Activated CD4-positive, alpha-beta T cell treated with anti-CD3 and anti-CD28 coated beads, Interleukin-2, amount 10 ng/mL, durations not matched to agents 7 days and 5 days (primary cell): ENCODE data around the gene PODNL1. TPM values are rescaled to one million over a fixed set of nuclear protein-coding genes. Genes with fewer than 3 reads are reported as not detected.
"Not testable (repeated sequence)": the region's sequence is repeated elsewhere in the genome, so short reads cannot be mapped to it uniquely, and the experiment has no call there.

Experiments
- CTCF ChIA-PET: fragments of 350-600 bp; sonication (Branson Sonifier 250); formaldehyde crosslinking; loops from one replicate; lab custom pipeline; 2021; ENCODE audit warnings: antibody characterized with exemption; lab: Charles Lee
- POLR2A ChIA-PET: fragments of 350-600 bp; sonication (Branson Sonifier 250); formaldehyde crosslinking; loops from one replicate; lab custom pipeline; 2021; ENCODE audit warnings: antibody characterized with exemption; lab: Charles Lee
- DNase-seq: peaks from one replicate; pipeline ENCODE4 v3.0.0-alpha.2; 2020
- H3K27ac Mint-ChIP-seq: one replicate; pipeline ENCODE4 v1.8.0; 2021; ENCODE audit warnings: mild to moderate bottlenecking, moderate library complexity, mixed read lengths
- H3K27me3 Mint-ChIP-seq: one replicate; pipeline ENCODE4 v1.8.0; 2021; ENCODE audit warnings: mixed read lengths
- H3K36me3 Mint-ChIP-seq: one replicate; pipeline ENCODE4 v1.8.0; 2021; ENCODE audit warnings: low read depth, mixed read lengths
- H3K4me1 Mint-ChIP-seq: one replicate; pipeline ENCODE4 v1.8.0; 2021; ENCODE audit warnings: mixed read lengths
- H3K4me3 Mint-ChIP-seq: one replicate; pipeline ENCODE4 v1.8.0; 2021; ENCODE audit warnings: mild to moderate bottlenecking, moderate library complexity, mixed read lengths
- H3K9me3 Mint-ChIP-seq: one replicate; pipeline ENCODE4 v1.8.0; 2021; ENCODE audit warnings: mixed read lengths
- total RNA-seq, 2 experiments: library from RNA; stranded (reverse); gene quantifications; one replicate each; pipeline ENCODE4 v1.2.3, GENCODE V29; 2021

The PODNL1 gene
- total RNA-seq, 2 experiments from 2014 or later: 0.17 to 0.58 TPM

DNA sequence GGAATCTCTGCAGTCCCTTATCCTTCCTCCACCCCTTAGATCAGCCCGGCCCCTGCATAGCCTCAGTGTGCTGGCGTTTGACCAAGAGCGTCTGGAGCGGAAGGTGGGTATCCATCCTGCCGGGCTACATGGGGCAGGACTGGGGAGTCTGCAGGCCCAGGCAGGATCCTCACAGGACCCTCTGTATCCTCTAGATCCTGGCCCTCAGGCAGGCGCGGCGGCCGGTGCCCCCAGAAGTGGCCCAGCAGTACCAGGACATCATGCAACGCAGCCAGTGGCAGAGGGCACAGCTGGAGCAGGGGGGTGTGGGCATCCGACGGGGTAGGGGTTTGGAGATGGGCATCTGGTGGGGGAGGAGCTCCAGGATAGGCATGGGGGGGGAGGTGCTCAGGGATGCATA lies 8.9 kb downstream of the PODNL1 start:
- no peaks in the 10 kb centered on the region for H3K4me1 Mint-ChIP-seq
- ChIA-PET POLR2A (no interaction called here), CTCF (no interaction called here)
- no peaks in the 10 kb centered on the region for H3K9me3 Mint-ChIP-seq
- H3K27me3 Mint-ChIP-seq: no peaks in the 10 kb centered on the region
- H3K36me3 Mint-ChIP-seq: peaks cover 20% of the 10 kb centered on the region
- no peak overlapping the region for H3K27ac Mint-ChIP-seq
- no peak for DNase-seq
- no peak overlapping the region for H3K4me3 Mint-ChIP-seq

DNA sequence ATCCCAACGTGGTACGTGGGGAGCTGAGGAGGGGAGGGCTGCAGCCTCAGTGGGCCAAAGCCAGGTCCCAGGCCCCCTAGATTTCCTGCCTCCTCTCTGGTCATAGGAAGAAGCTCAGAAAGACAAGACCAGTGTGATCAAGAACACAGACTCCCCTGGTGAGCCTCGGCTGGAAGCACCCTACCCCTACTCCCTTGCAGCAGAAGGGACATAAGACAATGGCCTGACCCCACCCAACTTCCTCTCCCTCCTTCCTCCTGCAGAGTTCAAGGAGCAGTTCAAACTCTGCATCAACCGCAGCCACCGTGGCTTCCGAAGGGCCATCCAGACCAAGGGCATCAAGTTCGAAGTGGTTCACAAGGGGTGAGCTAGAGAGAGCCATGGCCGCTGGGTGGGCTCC lies 11.5 kb downstream of the PODNL1 start:
- Mint-ChIP-seq H3K27me3 (no peaks in the 10 kb centered on the region), H3K36me3 (peaks cover 37% of the 10 kb centered on the region), H3K4me1 (no peaks in the 10 kb centered on the region), H3K27ac (no peak overlapping the region), H3K4me3 (no peak overlapping the region), H3K9me3 (no peaks in the 10 kb centered on the region)
- ChIA-PET POLR2A (no interaction called here), CTCF (interaction anchor here (0.5 to 1.9 kb wide), 3 partner anchors 65 to 660 kb away, joined by 3 to 4 read pairs (median 3); partner anchors contain the start of gene MISP3)
- DNase-seq: no peak

DNA sequence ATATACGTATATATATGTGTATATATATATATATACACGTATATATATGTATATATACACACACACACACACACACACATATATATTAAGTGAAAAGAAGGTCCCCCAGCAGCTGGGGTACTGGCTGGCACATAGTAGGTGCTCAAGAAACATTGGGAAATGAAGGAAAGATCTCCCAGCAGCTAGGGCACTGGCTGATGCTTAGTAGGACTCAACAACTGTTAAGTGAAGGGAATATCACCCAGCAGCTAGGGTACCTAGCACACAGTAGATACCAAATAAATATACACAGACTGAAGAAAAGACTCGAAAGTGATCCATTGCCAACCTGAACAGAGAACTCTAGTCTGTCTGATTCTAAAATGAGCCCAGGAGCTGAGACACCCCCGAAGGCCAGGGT lies 12.2 kb downstream of the PODNL1 start:
- Mint-ChIP-seq H3K9me3 (peaks cover 3% of the 10 kb centered on the region), H3K4me1 (peaks cover 3% of the 10 kb centered on the region), H3K27ac (no peak overlapping the region), H3K36me3 (peaks cover 44% of the 10 kb centered on the region), H3K27me3 (no peaks in the 10 kb centered on the region), H3K4me3 (no peak overlapping the region)
- POLR2A ChIA-PET: no interaction called here
- no peak for DNase-seq
- CTCF ChIA-PET: interaction anchor here (0.5 to 1.9 kb wide), 3 partner anchors 64 to 660 kb away, joined by 3 to 4 read pairs (median 3); partner anchors contain the start of gene MISP3

DNA sequence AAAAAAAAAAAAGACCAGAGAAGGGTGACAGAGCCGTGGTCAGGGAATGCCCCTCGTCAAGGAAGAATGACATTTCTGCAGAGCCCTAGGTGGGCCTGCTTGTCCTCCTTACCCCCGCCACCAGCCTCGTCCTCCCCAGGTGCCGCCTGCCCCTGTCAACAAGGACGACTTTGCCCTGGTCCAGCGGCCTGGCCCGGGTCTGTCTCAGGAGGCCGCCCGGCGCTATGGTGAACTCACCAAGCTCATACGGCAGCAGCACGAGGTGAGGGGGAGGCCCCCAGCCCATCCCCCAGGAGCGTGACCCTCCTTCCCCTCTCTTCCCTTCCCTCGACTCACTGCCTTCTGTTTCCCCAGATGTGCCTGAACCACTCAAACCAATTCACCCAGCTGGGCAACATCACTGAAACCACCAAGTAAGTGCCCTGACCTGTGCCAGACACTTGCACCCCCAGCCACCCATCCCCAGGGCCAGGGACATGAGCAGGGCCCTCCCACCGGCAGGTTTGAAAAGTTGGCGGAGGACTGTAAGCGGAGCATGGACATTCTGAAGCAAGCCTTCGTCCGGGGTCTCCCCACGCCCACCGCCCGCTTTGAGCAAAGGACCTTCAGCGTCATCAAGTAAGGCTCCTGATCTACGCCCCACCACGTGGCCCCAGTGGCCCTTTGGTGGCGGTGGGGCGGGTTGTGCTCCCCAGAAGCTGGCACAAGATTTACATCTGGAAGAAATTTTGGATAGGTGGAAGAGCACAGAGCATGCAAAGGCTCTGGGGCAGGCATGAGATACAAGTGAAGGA lies 14.8 kb downstream of the PODNL1 start:
- ChIA-PET POLR2A (no interaction called here), CTCF (no interaction called here)
- Mint-ChIP-seq H3K27ac (no peak overlapping the region), H3K4me3 (no peak overlapping the region), H3K9me3 (peaks cover 6% of the 10 kb centered on the region), H3K4me1 (peaks cover 3% of the 10 kb centered on the region), H3K36me3 (peaks cover 56% of the 10 kb centered on the region), H3K27me3 (no peaks in the 10 kb centered on the region)
- DNase-seq: no peak

DNA sequence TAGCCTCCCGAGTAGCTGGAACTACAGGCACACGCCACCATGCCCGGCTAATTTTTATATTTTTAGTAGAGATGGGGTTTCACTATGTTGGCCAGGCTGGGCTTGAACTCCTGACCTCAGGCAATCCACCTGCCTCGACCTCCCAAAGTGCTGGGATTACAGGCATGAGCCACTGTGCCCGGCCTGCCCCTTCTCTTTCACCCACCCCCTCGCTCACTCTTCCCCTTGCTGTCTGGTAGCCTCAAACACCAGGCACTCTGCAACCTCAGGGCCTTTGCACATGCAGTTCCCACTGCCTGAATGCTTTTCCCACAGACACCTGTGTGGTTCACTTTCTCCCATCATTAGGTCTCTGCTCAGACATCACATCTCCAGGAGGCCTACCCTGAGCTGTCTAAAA lies 16.1 kb downstream of the PODNL1 start:
- H3K36me3 Mint-ChIP-seq: peaks cover 53% of the 10 kb centered on the region
- H3K4me3 Mint-ChIP-seq, DNase-seq, H3K4me1 Mint-ChIP-seq, H3K9me3 Mint-ChIP-seq, POLR2A ChIA-PET, H3K27ac Mint-ChIP-seq, H3K27me3 Mint-ChIP-seq: not testable (repeated sequence)
- CTCF ChIA-PET: interaction anchor here (1.3 to 1.9 kb wide), 2 partner anchors 16 to 214 kb away, joined by 4 to 5 read pairs; partner anchors contain the start of genes ASF1B and PODNL1

DNA sequence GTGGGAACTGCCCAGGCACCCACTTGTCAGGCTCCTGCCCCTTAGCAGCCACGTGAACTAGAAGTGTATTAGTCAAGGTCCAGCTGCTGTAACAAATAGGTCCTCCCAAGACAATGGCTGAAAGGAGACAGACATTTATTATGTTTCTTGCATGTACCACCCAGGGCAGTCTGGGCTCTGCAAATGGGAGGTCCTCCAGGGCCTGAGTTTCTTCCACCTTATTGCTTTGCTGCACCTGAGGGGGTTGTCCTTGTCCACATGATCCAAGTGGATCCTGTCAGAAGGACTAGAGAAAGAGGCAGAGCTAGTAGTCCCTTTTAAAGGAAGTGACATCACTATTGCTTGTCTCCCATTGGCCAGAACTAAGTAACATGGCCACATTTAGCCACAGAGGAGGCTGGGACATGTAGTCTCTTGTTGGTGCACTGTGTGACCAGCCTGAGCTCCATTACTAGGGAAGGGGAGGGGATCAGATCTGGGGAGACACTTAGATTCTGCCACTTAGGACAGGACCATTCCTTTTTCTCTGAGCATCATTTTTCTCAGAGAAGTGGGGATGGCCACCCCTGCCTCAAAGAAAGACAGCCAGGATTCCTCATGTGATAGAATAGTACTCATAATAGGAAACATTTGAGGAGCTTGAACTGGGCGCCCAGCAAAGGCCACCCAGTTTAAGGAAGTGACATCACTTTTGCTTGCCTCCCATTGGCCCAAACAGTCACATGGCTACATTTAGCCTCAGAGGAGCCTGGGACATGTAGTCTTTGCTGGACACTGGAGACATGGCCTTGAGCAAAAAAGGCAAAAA lies 17.1 kb downstream of the PODNL1 start:
- Mint-ChIP-seq H3K27ac (peak overlapping the region; percentile 58), H3K9me3 (peaks cover 6% of the 10 kb centered on the region), H3K27me3 (no peaks in the 10 kb centered on the region), H3K4me3 (no peak overlapping the region), H3K36me3 (peaks cover 45% of the 10 kb centered on the region), H3K4me1 (peaks cover 3% of the 10 kb centered on the region)
- DNase-seq: peak; percentile 38
- CTCF ChIA-PET: interaction anchor here (1.2 to 1.9 kb wide), 3 partner anchors 10 to 215 kb away, joined by 4 to 5 read pairs (median 4); partner anchors contain the start of genes ASF1B and PODNL1
- POLR2A ChIA-PET: no interaction called here

DNA sequence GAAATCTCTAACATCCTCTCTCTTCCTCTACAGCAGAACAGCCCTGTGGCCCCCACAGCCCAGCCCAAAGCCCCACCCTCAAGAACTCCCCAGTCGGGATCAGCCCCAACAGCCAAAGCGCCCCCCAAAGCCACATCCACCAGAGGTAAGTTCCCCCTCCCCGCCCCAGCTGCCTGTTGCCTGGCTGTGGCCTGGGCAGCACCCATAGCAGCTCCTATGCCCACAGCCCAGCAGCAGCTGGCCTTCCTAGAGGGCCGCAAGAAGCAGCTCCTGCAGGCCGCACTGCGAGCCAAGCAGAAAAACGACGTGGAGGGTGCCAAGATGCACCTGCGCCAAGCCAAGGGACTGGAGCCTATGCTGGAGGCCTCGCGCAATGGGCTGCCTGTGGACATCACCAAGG lies 17.7 kb downstream of the PODNL1 start:
- H3K4me3 Mint-ChIP-seq: no peak overlapping the region
- peaks cover 3% of the 10 kb centered on the region for H3K4me1 Mint-ChIP-seq
- peaks cover 6% of the 10 kb centered on the region for H3K9me3 Mint-ChIP-seq
- peaks cover 47% of the 10 kb centered on the region for H3K36me3 Mint-ChIP-seq
- ChIA-PET CTCF (interaction anchor here (0.7 to 1.9 kb wide), 3 partner anchors 10 to 216 kb away, joined by 4 to 5 read pairs (median 4); partner anchors contain the start of gene ASF1B), POLR2A (no interaction called here)
- no peaks in the 10 kb centered on the region for H3K27me3 Mint-ChIP-seq
- no peak overlapping the region for H3K27ac Mint-ChIP-seq
- no peak for DNase-seq

DNA sequence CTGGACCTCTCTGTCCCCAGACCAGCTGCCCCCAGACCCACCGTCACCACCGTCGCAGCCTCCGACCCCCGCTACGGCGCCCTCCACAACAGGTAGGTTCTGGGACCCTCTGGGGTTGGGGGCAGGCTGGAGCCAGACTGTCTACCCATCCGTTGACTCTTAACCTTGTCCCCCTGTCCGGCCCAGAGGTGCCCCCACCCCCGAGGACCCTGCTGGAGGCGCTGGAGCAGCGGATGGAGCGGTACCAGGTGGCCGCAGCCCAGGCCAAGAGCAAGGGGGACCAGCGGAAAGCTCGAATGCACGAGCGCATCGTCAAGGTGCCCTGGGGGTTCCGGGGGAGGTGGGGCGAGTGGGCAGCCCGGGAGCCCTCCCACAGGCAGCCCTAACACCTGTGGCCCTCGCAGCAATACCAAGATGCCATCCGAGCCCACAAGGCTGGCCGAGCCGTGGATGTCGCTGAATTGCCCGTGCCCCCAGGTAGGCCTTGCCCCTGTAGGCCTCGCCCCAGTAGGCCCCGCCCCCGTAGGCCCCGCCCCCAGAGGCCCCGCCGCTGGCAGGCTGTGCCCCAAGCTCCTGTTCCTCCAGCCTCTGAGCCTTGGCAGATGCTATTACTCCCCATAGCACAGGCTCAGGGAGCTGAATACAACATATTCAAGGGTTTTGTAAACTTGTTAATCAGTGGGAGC lies 19.3 kb downstream of the PODNL1 start:
- ChIA-PET CTCF (interaction anchor here (0.5 to 0.6 kb wide), 2 partner anchors 53 to 274 kb away, joined by 4 read pairs; no protein-coding TSS in a partner anchor), POLR2A (no interaction called here)
- peaks cover 47% of the 10 kb centered on the region for H3K36me3 Mint-ChIP-seq

DNA sequence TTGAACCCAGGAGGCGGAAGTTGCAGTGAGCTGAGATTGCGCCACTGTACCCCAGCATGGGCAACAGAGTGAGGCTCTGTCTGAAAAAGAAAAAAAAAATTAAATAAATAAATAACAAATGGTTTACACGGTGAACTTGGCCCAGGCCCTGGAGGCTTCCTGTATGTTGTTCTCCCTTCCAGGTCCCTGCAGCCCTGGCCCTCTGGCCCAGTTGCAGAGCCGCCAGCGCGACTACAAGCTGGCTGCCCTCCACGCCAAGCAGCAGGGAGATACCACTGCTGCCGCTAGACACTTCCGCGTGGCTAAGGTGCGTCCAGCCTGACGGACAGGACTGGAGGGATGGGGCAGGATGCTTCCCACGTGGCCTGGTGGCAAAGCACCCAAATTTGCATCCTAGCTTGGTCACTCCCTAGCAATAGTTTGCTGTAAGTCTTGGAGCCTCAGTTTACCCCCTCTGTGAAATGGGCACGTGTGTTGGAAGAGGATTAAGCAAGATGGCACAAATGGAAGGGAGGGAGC lies 20.3 kb downstream of the PODNL1 start:
- ChIA-PET CTCF (interaction anchor here (0.5 kb wide), 1 partner anchor 275 kb away, joined by 4 read pairs; no protein-coding TSS in a partner anchor), POLR2A (interaction anchor here (0.8 kb wide), 1 partner anchor 61 kb away, joined by 8 read pairs; no protein-coding TSS in a partner anchor)

More for the DNA sequence above, 19.3 kb downstream of the PODNL1 start:
- H3K4me3 Mint-ChIP-seq: no peak overlapping the region
- DNase-seq: no peak
- peaks cover 3% of the 10 kb centered on the region for H3K4me1 Mint-ChIP-seq
- H3K27ac Mint-ChIP-seq: no peak overlapping the region
- H3K27me3 Mint-ChIP-seq: no peaks in the 10 kb centered on the region
- H3K9me3 Mint-ChIP-seq: peaks cover 6% of the 10 kb centered on the region

DNA sequence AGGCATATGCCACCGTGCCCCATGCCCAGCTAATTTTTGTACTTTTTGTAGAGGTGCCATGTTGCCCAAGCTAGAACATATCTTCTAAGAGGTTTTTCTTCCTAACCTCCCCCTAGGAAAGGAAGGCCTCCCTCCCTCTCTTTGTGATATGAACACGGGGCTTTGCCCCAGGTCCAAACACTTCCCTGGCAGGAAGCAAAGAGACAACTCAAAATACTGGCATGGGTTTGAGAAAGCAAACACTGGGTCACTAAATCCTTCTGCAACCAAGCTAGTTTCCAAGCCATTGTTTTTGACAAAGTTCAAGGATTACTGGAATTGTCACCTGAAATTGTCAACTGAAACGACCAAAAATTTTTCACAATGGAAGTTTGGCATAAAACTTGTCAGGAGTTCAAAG lies 23.4 kb downstream of the PODNL1 start:
- H3K27ac Mint-ChIP-seq: no peak overlapping the region
- ChIA-PET CTCF (interaction anchor here (0.6 to 0.7 kb wide), 2 partner anchors 9 to 467 kb away, joined by 3 read pairs; partner anchors contain the start of gene ADGRE5), POLR2A (no interaction called here)

More for the DNA sequence above, 20.3 kb downstream of the PODNL1 start:
- H3K9me3 Mint-ChIP-seq: peaks cover 6% of the 10 kb centered on the region
- no peak for DNase-seq
- H3K36me3 Mint-ChIP-seq: peaks cover 44% of the 10 kb centered on the region
- no peak overlapping the region for H3K4me3 Mint-ChIP-seq
- no peaks in the 10 kb centered on the region for H3K27me3 Mint-ChIP-seq
- H3K27ac Mint-ChIP-seq: no peak overlapping the region
- peaks cover 3% of the 10 kb centered on the region for H3K4me1 Mint-ChIP-seq

DNA sequence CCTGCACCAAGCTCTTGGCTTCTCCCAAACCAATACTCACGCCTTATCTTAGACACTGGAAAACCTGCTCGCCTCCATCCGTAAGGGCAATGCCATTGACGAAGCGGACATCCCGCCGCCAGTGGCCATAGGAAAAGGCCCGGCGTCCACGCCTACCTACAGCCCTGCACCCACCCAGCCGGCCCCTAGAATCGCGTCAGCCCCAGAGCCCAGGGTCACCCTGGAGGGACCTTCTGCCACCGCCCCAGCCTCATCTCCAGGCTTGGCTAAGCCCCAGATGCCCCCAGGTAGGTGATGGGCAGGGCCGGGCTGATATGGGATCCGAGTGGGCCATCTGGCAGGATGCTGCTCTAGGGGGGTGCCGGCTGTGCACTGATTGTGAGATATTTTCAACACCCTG lies 24.9 kb downstream of the PODNL1 start:
- ChIA-PET POLR2A (no interaction called here), CTCF (no interaction called here)
- DNase-seq: no peak
- Mint-ChIP-seq H3K27ac (no peak overlapping the region), H3K36me3 (peaks cover 28% of the 10 kb centered on the region), H3K4me3 (no peak overlapping the region), H3K27me3 (no peaks in the 10 kb centered on the region), H3K9me3 (no peaks in the 10 kb centered on the region), H3K4me1 (no peaks in the 10 kb centered on the region)

More for the DNA sequence above, 23.4 kb downstream of the PODNL1 start:
- Mint-ChIP-seq H3K4me1 (no peaks in the 10 kb centered on the region), H3K9me3 (no peaks in the 10 kb centered on the region), H3K27me3 (no peaks in the 10 kb centered on the region), H3K36me3 (peaks cover 30% of the 10 kb centered on the region), H3K4me3 (no peak overlapping the region)
- no peak for DNase-seq

DNA sequence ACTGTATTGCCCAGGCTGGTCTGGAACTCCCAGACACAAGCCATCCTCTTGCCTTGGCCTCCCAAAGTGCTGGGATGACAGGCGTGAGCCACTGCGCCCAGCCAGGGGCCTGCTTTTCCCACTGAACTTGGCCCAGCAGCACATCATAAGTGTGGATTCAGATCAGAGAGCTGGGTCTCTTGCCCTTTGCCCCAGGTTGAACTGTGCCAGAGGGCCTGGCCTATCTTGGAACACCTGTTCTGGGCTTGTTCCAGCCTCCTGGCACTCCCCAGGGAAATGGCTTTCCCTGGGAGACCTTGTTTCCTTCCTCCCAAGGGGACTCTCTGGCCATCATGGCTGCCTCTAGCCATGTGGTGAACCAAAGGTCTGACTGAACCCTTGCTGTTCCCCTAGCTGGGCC lies 28.8 kb downstream of the PODNL1 start:
- CTCF ChIA-PET: interaction anchor here (0.7 to 0.9 kb wide), 4 partner anchors 50 to 529 kb away, joined by 3 to 5 read pairs (median 3); no protein-coding TSS in a partner anchor

More for the DNA sequence above, 28.8 kb downstream of the PODNL1 start:
- Mint-ChIP-seq H3K36me3 (peaks cover 19% of the 10 kb centered on the region), H3K27ac (no peak overlapping the region), H3K27me3 (no peaks in the 10 kb centered on the region), H3K4me1 (peaks cover 21% of the 10 kb centered on the region), H3K4me3 (no peak overlapping the region), H3K9me3 (no peaks in the 10 kb centered on the region)
- DNase-seq: no peak
- POLR2A ChIA-PET: no interaction called here
